GM12878 (cell line): ENCODE measurements around the gene PPP1R11. TPM values are rescaled to one million over a fixed set of nuclear protein-coding genes. Genes with fewer than 3 reads are reported as not detected.

Experiments
- ATAC-seq: fragments of 200-7000 bp; cut with Tn5 transposase; 3 replicates; pipeline ENCODE4 v1.9.1; 2020; ENCODE audit warnings: mild to moderate bottlenecking, moderate library complexity
- BruUV-seq: library from RNA; stranded (reverse); fragments of 400-500 nt; replicated peaks from 2 replicates; lab custom pipeline; 2021; lab: Mats Ljungman, UMichigan
- CTCF ChIA-PET: fragments of 300-600 bp; sonication (Branson Sonifier 250); formaldehyde crosslinking; extraction: SDS; loops from one replicate; lab custom pipeline; 2021; ENCODE audit warnings: inconsistent platforms; lab: Yijun Ruan, JAX
- POLR2A ChIA-PET: fragments of 350-600 bp; formaldehyde crosslinking; extraction: SDS; loops from one replicate; lab custom pipeline; 2021; ENCODE audit warnings: inconsistent platforms; lab: Charles Lee
- RAD21 ChIA-PET: fragments of 300-600 bp; sonication (Branson Sonifier 250); formaldehyde crosslinking; loops from one replicate; lab custom pipeline; 2023; ENCODE audit warnings: antibody characterized with exemption; ENCODE audit not compliant: unreplicated experiment; lab: Charles Lee
- SMC1A ChIA-PET: fragments of 300-600 bp; sonication (Branson Sonifier 250); formaldehyde crosslinking; loops from one replicate; lab custom pipeline; 2023; ENCODE audit not compliant: unreplicated experiment, uncharacterized antibody; lab: Charles Lee
- DNase-seq: peaks from one replicate; pipeline ENCODE4 v3.0.0-alpha.2; 2011; ENCODE audit warnings: low read depth, low spot score
- FAIRE-seq: peaks from 3 replicates; lab custom pipeline; 2011; peaks lifted over from hg19 to GRCh38; lab: Jason Lieb, UNC
- H2AFZ ChIP-seq: 2 replicates; pipeline ENCODE4 v1.6.0; 2011; ENCODE audit warnings: low read depth, low read length, control low read depth; ENCODE audit not compliant: control insufficient read depth
- H3K27ac ChIP-seq: 2 replicates; pipeline ENCODE4 v1.5.1; 2011; ENCODE audit warnings: control low read depth; ENCODE audit not compliant: control insufficient read depth, insufficient read depth
- H3K27me3 ChIP-seq, 2 experiments: replicated peaks in 1 of 2; 2 replicates each; pipeline versions ENCODE4 v1.6.0 to v1.6.1; 2011; ENCODE audit warnings: low read length in 1 of 2; ENCODE audit not compliant: control insufficient read depth in 2 of 2, insufficient read depth in 2 of 2
- H3K36me3 ChIP-seq, 2 experiments: 2 replicates each; pipeline ENCODE4 v1.5.1; 2011; ENCODE audit warnings: low read length in 1 of 2; ENCODE audit not compliant: control insufficient read depth in 2 of 2, insufficient read depth in 2 of 2
- H3K4me1 ChIP-seq: 2 replicates; pipeline ENCODE4 v1.6.1; 2011; ENCODE audit warnings: mild to moderate bottlenecking, low read length, moderate library complexity, mixed read lengths; ENCODE audit not compliant: control insufficient read depth, insufficient read depth
- H3K4me2 ChIP-seq: 2 replicates; pipeline ENCODE4 v1.6.0; 2011; ENCODE audit warnings: control low read depth; ENCODE audit not compliant: control insufficient read depth, insufficient read depth
- H3K4me3 ChIP-seq: fragments of 200-600 bp; sonication (generic); 2 replicates; pipeline ENCODE4 v1.5.1; 2016
- H3K79me2 ChIP-seq: 2 replicates; pipeline ENCODE4 v1.6.0; 2011; ENCODE audit warnings: low read length; ENCODE audit not compliant: control insufficient read depth, insufficient read depth
- H3K9ac ChIP-seq: 2 replicates; pipeline ENCODE4 v1.8.0; 2011; ENCODE audit warnings: low read length, control low read depth, mixed read lengths; ENCODE audit not compliant: control insufficient read depth, insufficient read depth
- H3K9me3 ChIP-seq: replicated peaks from 3 replicates; pipeline ENCODE4 v1.5.1; 2011; ENCODE audit warnings: mild to moderate bottlenecking, low read length; ENCODE audit not compliant: control insufficient read depth, insufficient read depth
- H4K20me1 ChIP-seq: 2 replicates; pipeline ENCODE4 v1.6.0; 2011; ENCODE audit not compliant: control insufficient read depth, insufficient read depth
- BMI1 ChIP-seq: fragments of 450-650 bp; IDR thresholded peaks from 2 replicates; pipeline ENCODE4 v1.6.1; 2016; ENCODE audit warnings: mild to moderate bottlenecking, moderate library complexity, borderline replicate concordance
- CBX3 ChIP-seq: fragments of 200-600 bp; sonication (generic); IDR thresholded peaks from 2 replicates; pipeline ENCODE4 v1.6.1; 2016; ENCODE audit warnings: low read depth, borderline replicate concordance
- CBX5 ChIP-seq: sonication (generic); IDR thresholded peaks from 2 replicates; pipeline ENCODE4 v1.6.1; 2016; ENCODE audit warnings: low read depth, moderate library complexity, mild to moderate bottlenecking, inconsistent platforms
- EED ChIP-seq: sonication (generic); IDR thresholded peaks from 2 replicates; pipeline ENCODE4 v1.6.1; 2016; ENCODE audit warnings: antibody characterized with exemption, low read depth
- EP300 ChIP-seq, 2 experiments: fragments of 150-350 bp in 1 of 2; IDR thresholded peaks; 2 replicates each; pipeline ENCODE4 v1.6.1; 2011 to 2012; ENCODE audit warnings: low read depth in 2 of 2, low read length in 2 of 2, borderline replicate concordance in 1 of 2, improper control_type of control experiment in 1 of 2, inconsistent platforms in 1 of 2; ENCODE audit not compliant: control insufficient read depth in 1 of 2
- FOXK2 ChIP-seq: fragments of 450-650 bp; IDR thresholded peaks from 2 replicates; pipeline ENCODE4 v1.6.1; 2017; ENCODE audit warnings: mild to moderate bottlenecking, moderate library complexity
- MEF2B ChIP-seq: fragments of 450-650 bp; IDR thresholded peaks from 2 replicates; pipeline ENCODE4 v1.6.1; 2018; ENCODE audit warnings: mild to moderate bottlenecking, moderate library complexity; ENCODE audit not compliant: partially characterized antibody, poor library complexity, severe bottlenecking
- NRF1 ChIP-seq: conservative IDR thresholded peaks from 2 replicates; pipeline ENCODE4 v1.6.1; 2011; ENCODE audit warnings: mild to moderate bottlenecking, low read depth, low read length, improper control_type of control experiment
- PAX5 ChIP-seq: IDR thresholded peaks from 2 replicates; pipeline ENCODE4 v1.6.1; 2011; ENCODE audit warnings: low read depth, low read length, borderline replicate concordance
- SMC3 ChIP-seq: IDR thresholded peaks from 2 replicates; pipeline ENCODE4 v1.6.1; 2011; ENCODE audit warnings: low read length, improper control_type of control experiment, borderline replicate concordance
- YY1 ChIP-seq: IDR thresholded peaks from 2 replicates; pipeline ENCODE4 v1.6.1; 2011; ENCODE audit warnings: low read depth, mild to moderate bottlenecking, low read length
- ZNF592 ChIP-seq: fragments of 450-650 bp; IDR thresholded peaks from 2 replicates; pipeline ENCODE4 v1.6.1; 2017; ENCODE audit warnings: mild to moderate bottlenecking, moderate library complexity
- ZNF622 ChIP-seq: fragments of 450-650 bp; IDR thresholded peaks from 2 replicates; pipeline ENCODE4 v1.6.1; 2017; ENCODE audit warnings: mild to moderate bottlenecking, inconsistent platforms
- WGBS: methylation state at CpG from one replicate; pipeline ENCODE4 v1.1.6; 2016; ENCODE audit warnings: low lambda C conversion rate; ENCODE audit not compliant: insufficient replicate concordance, insufficient coverage; ENCODE audit errors: missing lambda C conversion rate; 5-methylcytosine and 5-hydroxymethylcytosine counted together
- in situ Hi-C: fragments of 300-500 bp; cut with MboI; formaldehyde crosslinking; loops from 9 replicates; pipeline ENCODE4 v1.14.3; 2018; ENCODE audit warnings: mixed read lengths
- intact Hi-C: fragments of 100-400 bp; cut with micrococcal nuclease; formaldehyde crosslinking; loops from one replicate; pipeline ENCODE4 v1.14.2; 2022; ENCODE audit not compliant: unreplicated experiment
- polyA plus RNA-seq, 11 experiments: library from polyadenylated mRNA; depleted of rRNA in 4 of 11; unstranded in 6 of 11; stranded (reverse) in 5 of 11; fragments of >200 nt; fragmentation: Nextera tagmentation in 4 of 11; fragmentation: Illumina TruSeq in 1 of 11; extraction: Ambion mirVana in 4 of 11; extraction: Trizol in 1 of 11; gene quantifications; 1 replicate in 1 of 11; 2 replicates in 10 of 11; pipeline versions ENCODE4 v1.2.1 to v1.2.3, GENCODE V29; 2011 to 2016; ENCODE audit warnings: inconsistent platforms in 2 of 11, missing spikeins in 2 of 11, low read depth in 1 of 11
- total RNA-seq, 4 experiments: library from RNA; depleted of rRNA in 3 of 4; stranded (reverse); fragments of >200 nt in 3 of 4; fragmentation: Illumina TruSeq in 1 of 4; extraction: Trizol in 1 of 4; gene quantifications; 2 replicates each; pipeline versions ENCODE4 v1.2.1 to v1.2.3, GENCODE V29; 2013 to 2021

PPP1R11 gene
- total and polyA plus RNA-seq, 10 of the 15 experiments (the other 5 are each of a cell fraction or from before 2014, with no cell fraction given), result 12.6 to 56.1 (median 33.5) TPM

GRCh38 chr6:30113841-30114240 is 46.8 kb downstream of the PPP1R11 start:
- SMC1A ChIA-PET, result interaction anchor here (6.5 to 16.6 kb wide), 2 partner anchors 9 to 17 kb away, joined by 57 to 647 read pairs; partner anchors contain the start of gene TRIM40
- POLR2A ChIA-PET, result interaction anchor here (1.0 to 6.3 kb wide), 4 partner anchors 10 to 17 kb away, joined by 3 to 43 read pairs (median 11); no protein-coding TSS in a partner anchor
- Histone ChIP-seq H4K20me1 (no peaks in the 10 kb centered on the region), H3K4me2 (peak overlapping the region; percentile 79), H3K79me2 (no peaks in the 10 kb centered on the region), H3K27me3 (no peaks in the 10 kb centered on the region; a peak in 1 of 4 replicates), H3K4me1 (peaks cover 22% of the 10 kb centered on the region), H3K9ac (no peak overlapping the region), H3K4me3 (no peak overlapping the region), H3K36me3 (no peaks in the 10 kb centered on the region), H3K27ac (0 out of 2 replicates have a peak overlapping the region, but pooled peaks have one; percentile 11), H3K9me3 (no peaks in the 10 kb centered on the region), H2AFZ (no peak overlapping the region)
- no peak for TF ChIP-seq CBX3
- no peak for TF ChIP-seq CBX5
- FAIRE-seq, result no peak
- no peak for DNase-seq
- 35% methylated on average over 1 of the region's 1 CpG for WGBS
- CTCF ChIA-PET, result interaction anchor here (0.8 to 7.0 kb wide), 7 partner anchors 10 to 145 kb away, joined by 3 to 96 read pairs (median 23); no protein-coding TSS in a partner anchor
- RAD21 ChIA-PET, result interaction anchor here (1.2 to 3.7 kb wide), 4 partner anchors 11 to 16 kb away, joined by 3 to 43 read pairs (median 10); no protein-coding TSS in a partner anchor
- BruUV-seq, result no TSS peak
- in situ Hi-C loops (no loop called here), intact Hi-C loops (no loop called here)
- ATAC-seq, result peak; percentile 6; the same call in 2 of the 3 replicates

- Histone ChIP-seq H3K27me3 (no peaks in the 10 kb centered on the region), H3K9ac (no peak overlapping the region), H3K79me2 (no peaks in the 10 kb centered on the region), H3K36me3 (no peaks in the 10 kb centered on the region), H4K20me1 (no peaks in the 10 kb centered on the region), H3K4me1 (peaks cover 22% of the 10 kb centered on the region), H3K27ac (no peak overlapping the region), H3K4me2 (no peak overlapping the region), H3K9me3 (no peaks in the 10 kb centered on the region), H2AFZ (no peak overlapping the region), H3K4me3 (no peak overlapping the region)
- no TSS peak for BruUV-seq
- in situ Hi-C loops, result no loop called here
- POLR2A ChIA-PET, result interaction anchor here (0.6 to 2.9 kb wide), 2 partner anchors 9 to 283 kb away, joined by 3 to 16 read pairs; no protein-coding TSS in a partner anchor
- RAD21 ChIA-PET, result interaction anchor here (1.0 kb wide), 1 partner anchor 10 kb away, joined by 6 read pairs; no protein-coding TSS in a partner anchor
- intact Hi-C loops, result no loop called here
- FAIRE-seq, result no peak
- CTCF ChIA-PET, result interaction anchor here (3.4 to 7.0 kb wide), 3 partner anchors 9 to 14 kb away, joined by 16 to 79 read pairs (median 23); no protein-coding TSS in a partner anchor
- 76% methylated on average over 4 of the region's 6 CpGs for WGBS
- no peak for DNase-seq
- ATAC-seq, result no peak
- SMC1A ChIA-PET, result interaction anchor here (0.6 to 16.6 kb wide), 3 partner anchors 12 to 50 kb away, joined by 3 to 647 read pairs (median 57); partner anchors contain the start of gene TRIM40
- TF ChIP-seq PAX5 (no peak), EED (no peak), ZNF622 (no peak), BMI1 (no peak), FOXK2 (no peak), NRF1 (no peak), SMC3 (no peak), ZNF592 (no peak), EP300 (IDR thresholded peaks at IDR 0.05; ENCODE audit: borderline replicate concordance in 1 of 2, control insufficient read depth in 1 of 2, low read depth in 2 of 2, low read length in 2 of 2) (no peak), YY1 (no peak), MEF2B (no peak)
These were observed 49.7 kb downstream of the PPP1R11 start for GRCh38 chr6:30116724-30117123.
